ENCODE data around the gene SASH1. TPM values are rescaled to one million over a fixed set of nuclear protein-coding genes. Genes with fewer than 3 reads are reported as not detected.

The SASH1 gene
- total and polyA plus RNA-seq, 7 donors: 3.2 to 101 (median 40.5) TPM

GRCh38 chr6:148339766-148340165 is 2.9 kb upstream of the SASH1 start:
- intact Hi-C loops (cut with DNase I): loop anchor here (5.0 kb wide), 1 partner anchor 68 kb away; no protein-coding TSS in a partner anchor
- H3K27ac ChIP-seq: no peak overlapping the region
- no peak overlapping the region for H3K4me3 ChIP-seq
- 98% methylated on average over 5 of the region's 5 CpGs for WGBS, 2 donors
- no peaks in the 10 kb centered on the region for H3K36me3 ChIP-seq
- TF ChIP-seq POLR2A (IDR thresholded peaks at IDR 0.05) (no peak), POLR2AphosphoS5 (IDR thresholded peaks at IDR 0.05) (no peak), CTCF (IDR thresholded peaks at IDR 0.05) (no peak), EP300 (IDR thresholded peaks at IDR 0.05) (no peak)
- DNase-seq: no peak
- H3K4me1 ChIP-seq: peaks cover 0 to 26% (median 21%) of the 10 kb centered on the region in 4 donors
- no peaks in the 10 kb centered on the region for H3K9me3 ChIP-seq
- H3K27me3 ChIP-seq: no peaks in the 10 kb centered on the region

- no peaks in the 10 kb centered on the region for H3K36me3 ChIP-seq
- H3K27me3 ChIP-seq: no peaks in the 10 kb centered on the region
- 95% methylated on average over 9 of the region's 9 CpGs for WGBS, 2 donors
- no peak overlapping the region for H3K27ac ChIP-seq
- TF ChIP-seq POLR2AphosphoS5 (IDR thresholded peaks at IDR 0.05): no peak
- no peak for TF ChIP-seq CTCF (IDR thresholded peaks at IDR 0.05)
- TF ChIP-seq POLR2A (IDR thresholded peaks at IDR 0.05): no peak
- no peak for TF ChIP-seq EP300 (IDR thresholded peaks at IDR 0.05)
- no peak for DNase-seq
- no peak overlapping the region for H3K4me3 ChIP-seq
- intact Hi-C loops (cut with DNase I): loop anchor here (5.0 kb wide), 1 partner anchor 67 kb away; no protein-coding TSS in a partner anchor
- H3K9me3 ChIP-seq: no peaks in the 10 kb centered on the region
- peaks cover 0 to 32% (median 28%) of the 10 kb centered on the region in 4 donors for H3K4me1 ChIP-seq
Measured at GRCh38 chr6:148340586-148341297, 1.9 kb upstream of the SASH1 start.

DNA sequence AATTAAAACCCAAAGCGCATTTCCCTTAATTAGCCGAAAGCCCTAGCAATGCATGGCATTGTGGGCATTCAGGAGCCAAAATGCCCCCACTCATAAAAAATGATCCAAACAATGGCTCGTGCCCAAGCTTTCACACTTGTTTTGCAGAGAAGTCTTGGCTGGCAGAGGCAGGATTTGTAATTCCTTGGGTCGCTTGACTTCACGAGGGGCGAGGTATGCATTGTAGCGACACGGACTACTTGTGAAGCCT is 613 bp upstream of the SASH1 start:
- Histone ChIP-seq H3K9me3 (no peaks in the 10 kb centered on the region), H3K27ac (peak overlapping the region; percentile 82 to 85 (median 84)), H3K27me3 (no peaks in the 10 kb centered on the region), H3K4me3 (peak overlapping the region; percentile 64 to 80 (median 72)), H3K4me1 (peaks cover 0 to 37% (median 28%) of the 10 kb centered on the region in 4 donors), H3K36me3 (no peaks in the 10 kb centered on the region)
- no peak for DNase-seq
- WGBS, 2 donors: 4 to 10% methylated on average over 8 of the region's 8 CpGs
- intact Hi-C loops (cut with DNase I): loop anchor here (2.0 to 5.0 kb wide), 2 partner anchors 65 to 123 kb away; no protein-coding TSS in a partner anchor
- no peak for TF ChIP-seq POLR2A (IDR thresholded peaks at IDR 0.05)
- no peak for TF ChIP-seq POLR2AphosphoS5 (IDR thresholded peaks at IDR 0.05)
- no peak for TF ChIP-seq EP300 (IDR thresholded peaks at IDR 0.05)
- TF ChIP-seq CTCF (IDR thresholded peaks at IDR 0.05): no peak

- intact Hi-C loops (cut with DNase I): loop anchor here (2.0 to 5.0 kb wide), 2 partner anchors 64 to 122 kb away; no protein-coding TSS in a partner anchor
- Histone ChIP-seq H3K27ac (peak overlapping the region; percentile 82 to 85 (median 84)), H3K9me3 (no peaks in the 10 kb centered on the region), H3K4me3 (peak overlapping the region; percentile 64 to 80 (median 72)), H3K27me3 (no peaks in the 10 kb centered on the region), H3K4me1 (peaks cover 0 to 37% (median 28%) of the 10 kb centered on the region in 4 donors), H3K36me3 (no peaks in the 10 kb centered on the region)
- no peak for TF ChIP-seq POLR2AphosphoS5 (IDR thresholded peaks at IDR 0.05)
- TF ChIP-seq EP300 (IDR thresholded peaks at IDR 0.05): no peak
- no peak for TF ChIP-seq POLR2A (IDR thresholded peaks at IDR 0.05)
- TF ChIP-seq CTCF (IDR thresholded peaks at IDR 0.05): no peak
- no peak for DNase-seq
- WGBS, 2 donors: 1 to 5% methylated on average over 34 of the region's 34 CpGs
Measured at GRCh38 chr6:148343047-148343782, 577 bp downstream of the SASH1 start.

Data from sigmoid colon (tissue), 7 donors.